GM21529 (cell line): ENCODE results near the gene WDR70.
"Not testable (repeated sequence)": the region's sequence is repeated elsewhere in the genome, so short reads cannot be mapped to it uniquely, and the experiment has no call there.

Experiments
- ATAC-seq: cut with Tn5 transposase; IDR thresholded peaks from one replicate; pipeline ENCODE4 v1.9.1; 2021; ENCODE audit not compliant: unreplicated experiment

Gene WDR70

DNA sequence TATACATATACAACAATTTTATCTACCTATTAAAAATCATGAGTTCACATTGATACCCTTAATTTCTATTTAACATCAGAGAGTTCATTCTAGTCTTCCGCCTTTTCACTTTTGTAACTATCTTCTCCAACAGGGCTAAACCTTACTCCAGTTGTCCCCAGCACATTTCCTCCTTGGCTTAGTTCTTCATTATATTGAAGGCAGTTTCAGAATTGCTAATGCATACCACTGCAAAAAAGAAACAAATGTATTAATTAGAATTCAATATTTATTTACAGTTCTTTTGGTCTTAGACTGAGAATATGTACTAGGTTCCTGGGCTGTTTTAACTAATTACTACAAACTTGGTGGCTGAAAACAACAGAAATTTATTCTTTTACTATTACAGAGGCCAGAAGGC, 132.5 kb downstream of the WDR70 start:
- ATAC-seq = no peak

GRCh38 chr5:37514946-37515345, 135.8 kb downstream of the WDR70 start:
- ATAC-seq = no peak

DNA sequence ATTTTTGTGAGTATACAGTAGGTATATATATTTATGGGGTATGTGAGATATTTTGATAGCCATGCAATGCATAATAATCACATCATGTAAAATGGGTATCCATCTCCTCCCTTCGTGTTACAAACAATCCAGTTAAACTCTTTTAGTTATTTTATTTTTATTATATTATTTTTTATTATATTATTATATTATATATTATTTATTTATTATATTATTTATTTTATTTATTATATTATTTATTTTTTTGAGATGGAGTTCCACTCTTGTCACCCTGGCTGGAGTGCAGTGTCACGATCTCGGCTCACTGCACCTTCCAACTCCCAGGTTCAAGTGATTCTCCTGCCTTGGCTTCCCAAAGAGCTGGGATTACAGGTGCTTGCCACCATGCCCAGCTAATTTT, 138.6 kb downstream of the WDR70 start:
- ATAC-seq = no peak

GRCh38 chr5:37518356-37518755, 139.2 kb downstream of the WDR70 start:
- ATAC-seq = not testable (repeated sequence)

- ATAC-seq = no peak
These were observed 140.2 kb downstream of the WDR70 start for GRCh38 chr5:37519304-37519703.

GRCh38 chr5:37519807-37520206, 140.7 kb downstream of the WDR70 start:
- ATAC-seq = no peak

DNA sequence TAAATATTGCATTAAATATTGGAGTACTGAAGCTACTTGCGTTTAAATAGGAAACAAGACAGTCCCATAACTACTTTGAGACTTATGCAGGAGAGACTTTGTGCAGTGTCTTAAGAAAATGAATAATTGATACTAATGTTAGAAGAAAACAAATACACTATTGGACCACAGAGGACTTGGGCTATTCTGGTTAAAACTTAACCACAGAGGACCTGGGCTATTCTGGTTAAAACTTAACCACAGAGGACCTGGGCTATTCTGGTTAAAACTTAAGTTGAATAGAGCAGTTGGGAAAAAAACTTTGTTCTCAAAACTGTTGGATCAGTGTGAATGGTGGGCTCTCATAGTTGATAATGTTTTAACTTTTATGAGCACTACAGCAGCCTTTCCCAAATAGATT, 141.7 kb downstream of the WDR70 start:
- ATAC-seq = no peak

DNA sequence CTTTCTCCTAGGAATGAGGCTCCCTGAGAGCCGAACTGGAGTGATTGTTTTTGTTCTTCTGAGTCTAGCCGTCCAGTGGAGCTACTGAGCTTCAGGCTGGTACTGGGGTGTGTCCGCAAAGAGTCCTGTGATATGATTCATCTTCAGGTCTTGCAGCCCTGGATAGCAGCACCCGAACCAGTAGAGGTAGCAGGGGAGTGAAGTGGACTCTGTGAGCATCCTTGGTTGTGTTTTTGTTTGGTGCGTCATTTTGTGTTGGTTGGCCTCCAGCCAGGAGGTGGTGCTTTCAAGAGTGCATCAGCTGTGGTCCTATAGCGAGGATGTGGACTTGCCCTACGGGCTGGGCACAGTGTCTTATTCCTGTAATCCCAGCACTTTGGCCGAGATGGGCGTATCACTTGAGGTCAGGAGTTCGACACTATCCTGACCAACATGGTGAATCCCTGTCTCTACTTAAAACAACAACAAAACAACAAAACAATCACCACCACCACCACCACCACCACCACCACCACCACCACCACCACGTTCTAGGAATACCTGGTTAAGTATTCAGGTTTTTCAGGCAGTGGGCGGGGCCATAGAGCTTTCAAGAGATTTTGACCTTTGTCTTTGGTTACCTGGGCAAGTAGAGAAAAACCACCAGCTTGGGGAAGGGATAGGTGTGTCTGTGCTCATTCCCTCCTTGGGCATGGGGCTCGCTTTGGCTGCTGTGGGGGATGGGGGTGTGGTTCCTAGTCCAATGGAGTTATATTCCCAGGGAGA, 154.0 kb downstream of the WDR70 start:
- ATAC-seq = no peak

DNA sequence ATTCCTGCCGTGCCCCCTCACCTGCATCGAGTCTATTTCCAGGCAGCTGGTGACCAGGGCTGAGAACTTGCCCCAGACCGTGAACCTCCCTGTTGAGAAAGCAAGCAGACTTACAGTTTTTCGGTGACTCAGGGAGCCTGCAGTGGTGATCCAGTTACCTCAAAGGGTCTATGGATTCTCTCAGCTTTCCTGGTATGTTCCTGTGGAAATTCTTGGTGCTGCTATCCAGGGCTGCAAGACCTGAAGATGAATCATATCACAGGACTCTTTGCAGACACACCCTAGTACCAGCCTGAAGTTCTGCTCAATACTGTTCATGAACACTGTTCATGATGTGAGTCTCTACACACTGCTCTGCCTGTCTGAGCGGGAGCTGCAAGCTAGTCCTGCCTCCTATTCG, 154.7 kb downstream of the WDR70 start:
- ATAC-seq = no peak

GRCh38 chr5:37539459-37539858, 160.3 kb downstream of the WDR70 start:
- no peak for ATAC-seq

GRCh38 chr5:37543216-37543615, 164.1 kb downstream of the WDR70 start:
- no peak for ATAC-seq

DNA sequence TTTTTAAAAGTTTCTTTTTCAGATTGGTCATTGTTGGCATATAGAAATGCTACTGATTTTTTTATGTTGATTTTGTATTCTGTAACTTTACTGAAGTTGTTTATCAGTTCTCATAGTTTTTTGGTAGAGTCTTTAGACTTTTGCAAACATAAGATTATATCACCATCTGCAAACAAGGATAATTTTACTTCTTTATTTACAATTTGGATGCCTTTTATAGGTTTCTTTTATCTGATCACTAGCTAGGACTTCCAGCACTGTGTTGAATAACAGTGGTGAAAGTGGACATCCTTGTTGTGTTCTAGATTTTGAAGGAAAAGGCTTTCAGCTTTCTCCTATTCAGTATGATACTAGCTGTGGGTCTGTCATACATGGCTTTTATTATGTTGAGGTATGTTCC, 170.3 kb downstream of the WDR70 start:
- no peak for ATAC-seq

- no peak for ATAC-seq
These were observed 173.0 kb downstream of the WDR70 start for GRCh38 chr5:37552161-37552560.

- no peak for ATAC-seq
These were observed 173.9 kb downstream of the WDR70 start for GRCh38 chr5:37552770-37553719.

DNA sequence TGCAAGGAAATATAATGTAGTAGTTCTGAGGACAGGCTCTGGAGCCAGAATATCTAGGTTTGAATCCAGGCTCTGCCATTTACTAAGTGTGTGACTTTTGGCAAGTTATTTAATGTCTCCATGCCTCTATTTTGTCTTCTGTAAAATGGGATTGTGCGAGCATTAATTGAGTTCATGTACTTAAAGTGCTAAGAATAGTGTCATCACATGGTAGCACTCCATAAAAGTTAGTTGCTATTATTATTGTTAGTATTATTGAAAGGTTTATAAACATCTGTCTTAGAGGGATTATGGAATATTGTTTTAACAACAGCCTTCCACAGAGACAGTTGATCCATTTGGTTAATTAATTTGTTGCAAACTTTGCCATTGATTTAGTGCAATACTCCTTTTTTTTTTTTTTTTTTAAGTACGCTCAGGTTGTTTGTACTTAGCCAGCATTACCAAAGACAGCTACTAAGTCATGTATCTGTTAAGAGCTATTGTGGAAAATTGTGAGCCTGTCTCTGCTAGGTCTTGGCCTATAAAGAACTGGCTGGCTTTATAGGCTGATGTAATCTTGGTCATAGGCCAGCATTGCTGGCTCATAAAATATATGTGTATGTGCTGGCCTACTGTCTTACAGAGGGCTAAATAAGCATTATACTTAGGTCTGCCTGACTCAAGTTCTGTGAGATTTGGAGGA, 174.7 kb downstream of the WDR70 start:
- ATAC-seq = no peak

DNA sequence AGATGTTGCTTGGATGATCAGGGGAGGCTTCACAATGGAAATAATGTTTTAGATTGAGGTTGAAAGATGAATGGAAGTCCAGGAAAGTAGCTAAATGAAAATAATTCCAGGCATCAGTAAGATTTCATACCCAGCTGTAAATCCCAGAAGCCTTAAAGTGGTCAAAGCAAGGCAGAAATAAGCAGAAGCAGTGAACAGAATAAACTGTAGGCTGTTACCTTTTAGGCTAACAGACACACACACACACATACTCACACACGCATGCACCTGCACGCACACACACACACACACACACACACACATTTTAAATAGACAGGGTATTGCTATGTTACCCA, 175.3 kb downstream of the WDR70 start:
- ATAC-seq = no peak

- ATAC-seq = no peak
These were observed 175.8 kb downstream of the WDR70 start for GRCh38 chr5:37554938-37555337.

- ATAC-seq = no peak
These were observed 178.7 kb downstream of the WDR70 start for GRCh38 chr5:37557734-37558293.

DNA sequence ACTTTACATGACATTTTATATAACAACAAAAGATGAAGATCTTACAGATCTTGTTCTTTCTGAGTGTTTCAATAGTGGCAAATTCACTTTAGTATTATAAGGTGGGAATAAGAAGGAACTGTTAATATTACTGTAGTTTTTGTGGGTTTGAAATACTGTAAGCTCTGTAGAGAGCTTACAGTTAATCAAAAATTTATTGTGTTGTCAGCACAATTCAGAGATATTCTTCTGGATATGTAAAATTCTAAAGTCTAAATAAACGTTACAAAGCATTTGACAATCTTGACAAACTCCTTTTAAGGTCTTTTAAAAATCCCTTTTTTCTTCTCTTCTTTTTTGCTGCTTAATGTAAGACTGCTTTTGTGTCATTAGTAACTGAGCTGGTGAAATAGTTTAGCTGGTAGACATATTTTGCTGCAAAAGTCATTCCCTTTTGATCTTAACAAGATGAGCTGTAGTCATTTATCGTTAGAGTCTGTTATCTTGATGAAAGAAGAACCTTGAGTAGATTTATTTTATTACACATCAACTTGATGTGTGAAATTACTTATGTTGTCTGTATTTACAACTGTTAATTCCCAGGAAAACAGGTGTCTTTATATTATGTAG, 186.0 kb downstream of the WDR70 start:
- no peak for ATAC-seq

GRCh38 chr5:37567566-37567965, 188.4 kb downstream of the WDR70 start:
- ATAC-seq = no peak
